ENCODE results near the gene ADAMTS2.

The ADAMTS2 gene

DNA sequence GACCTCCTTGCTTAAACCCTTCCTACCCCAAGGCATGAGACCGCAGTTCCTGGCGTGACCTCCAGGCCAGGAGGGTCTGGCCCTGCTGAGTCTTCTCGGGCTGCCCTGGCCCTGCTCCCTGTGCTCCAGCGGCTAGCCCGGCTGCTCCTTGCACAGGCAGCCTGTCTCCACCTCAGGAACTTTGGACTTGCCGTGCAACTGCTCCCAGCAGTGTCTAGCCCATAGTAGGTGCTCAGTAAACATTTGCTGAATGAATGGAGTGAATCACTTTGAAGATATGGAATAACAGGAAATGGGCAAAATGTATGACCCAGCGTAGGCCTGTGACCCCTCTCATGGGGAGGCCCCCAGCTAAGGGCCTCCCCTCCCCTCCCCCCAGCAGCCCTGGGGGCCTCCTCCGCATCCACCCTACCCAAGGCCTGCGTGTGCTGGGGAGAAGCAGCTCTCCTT lies 158.0 kb downstream of the ADAMTS2 start:
- no peak for DNase-seq

DNA sequence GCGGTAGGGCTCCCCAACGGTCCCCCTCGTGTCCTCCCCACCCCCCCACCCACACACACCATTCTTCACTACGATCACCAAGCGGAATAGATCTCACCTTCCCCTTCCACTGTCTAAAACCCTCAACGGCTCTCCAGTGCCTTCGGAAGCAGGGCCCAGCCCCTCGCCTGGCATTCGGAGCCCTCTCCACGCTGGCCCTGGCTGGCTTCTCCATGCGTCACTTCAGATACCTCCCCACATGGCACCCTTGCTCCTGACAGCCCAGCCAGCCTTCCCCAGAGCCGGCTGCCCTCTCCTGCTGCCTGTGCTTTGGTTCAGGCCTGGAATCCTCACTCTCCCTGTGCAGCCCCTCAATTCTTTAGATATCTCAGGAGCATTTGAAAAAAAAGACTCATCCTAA lies 158.5 kb downstream of the ADAMTS2 start:
- DNase-seq: no peak

DNA sequence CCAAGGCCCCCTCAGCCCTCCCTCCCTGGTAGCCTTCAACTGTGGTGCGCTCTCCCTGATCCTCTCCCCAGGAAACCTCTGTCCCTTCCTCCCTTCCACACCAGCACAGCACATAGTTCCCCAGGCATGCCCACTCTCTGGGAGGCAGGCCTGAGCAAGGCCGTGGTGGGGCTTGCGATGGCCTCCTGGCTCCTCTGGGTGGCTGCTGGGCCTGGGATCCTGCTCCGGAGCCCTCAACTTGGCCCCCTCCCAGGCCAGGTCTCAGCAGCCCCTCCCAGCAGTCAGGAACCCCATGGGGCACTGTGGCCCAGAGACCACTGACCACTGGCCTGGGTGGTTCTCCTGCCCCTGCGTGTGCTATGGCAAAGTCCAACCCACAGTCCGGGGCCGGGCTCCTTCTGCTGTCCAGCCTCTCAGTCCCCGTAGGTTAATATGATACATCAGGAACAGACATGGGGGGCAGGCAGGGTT lies 159.3 kb downstream of the ADAMTS2 start:
- no peak for DNase-seq

DNA sequence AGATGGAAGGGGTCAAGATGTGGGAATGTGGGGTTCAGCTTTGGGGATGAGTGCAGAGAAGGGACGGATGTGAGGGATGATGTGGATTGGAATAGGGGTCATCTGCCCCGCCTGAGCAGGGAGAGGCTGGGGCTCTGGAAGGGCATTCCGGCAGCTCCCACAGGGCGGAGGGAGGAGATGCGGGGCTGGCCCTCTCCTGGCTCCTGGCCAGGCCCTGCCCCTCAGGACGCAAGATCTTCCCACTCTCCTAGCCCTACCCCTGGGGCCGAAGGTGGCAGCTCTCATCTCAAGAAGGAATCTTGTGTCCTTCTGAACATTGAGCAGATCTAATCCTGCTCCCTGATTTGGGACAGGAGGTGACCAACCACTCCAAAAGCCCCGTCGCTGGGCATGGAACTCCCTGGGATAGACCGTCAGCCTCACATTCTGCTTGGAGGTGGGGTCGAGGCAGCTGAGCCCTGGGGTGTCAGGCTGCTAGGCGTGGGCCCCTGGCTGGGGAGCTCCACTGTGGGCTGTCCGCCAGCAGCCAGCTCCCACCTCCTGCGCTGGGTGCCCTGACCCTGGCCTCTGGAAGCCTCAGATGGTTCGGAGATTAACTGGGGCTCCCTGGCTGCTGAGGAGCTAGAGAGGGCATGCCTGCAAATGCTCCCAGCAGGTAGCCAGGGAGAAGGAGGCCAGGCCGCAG lies 159.9 kb downstream of the ADAMTS2 start:
- DNase-seq: no peak

DNA sequence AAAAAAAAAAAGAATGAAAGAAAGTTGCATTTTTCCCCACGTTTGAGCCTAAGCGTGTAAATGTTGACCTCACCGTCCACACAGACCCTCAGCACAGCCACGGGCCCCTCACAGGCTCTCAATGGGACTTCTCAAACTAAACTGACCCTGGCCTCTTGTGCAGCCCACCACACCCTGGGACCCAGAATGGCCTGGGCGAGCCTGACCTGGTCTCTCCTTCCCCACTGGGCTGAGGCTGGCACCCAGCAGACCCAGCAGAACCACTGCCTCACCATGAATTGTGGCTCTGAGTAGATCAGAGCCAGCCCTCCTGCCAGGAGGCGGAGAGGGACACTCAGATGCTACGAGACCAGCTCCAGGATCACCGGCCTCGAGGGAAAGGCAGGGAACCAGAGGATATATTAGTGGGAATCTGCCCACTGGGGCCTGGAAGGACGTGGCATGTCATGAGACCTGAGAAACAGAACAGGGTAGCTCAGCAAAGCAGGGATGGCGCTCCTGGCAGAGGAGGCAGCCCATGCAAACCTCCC lies 160.7 kb downstream of the ADAMTS2 start:
- DNase-seq: no peak

DNA sequence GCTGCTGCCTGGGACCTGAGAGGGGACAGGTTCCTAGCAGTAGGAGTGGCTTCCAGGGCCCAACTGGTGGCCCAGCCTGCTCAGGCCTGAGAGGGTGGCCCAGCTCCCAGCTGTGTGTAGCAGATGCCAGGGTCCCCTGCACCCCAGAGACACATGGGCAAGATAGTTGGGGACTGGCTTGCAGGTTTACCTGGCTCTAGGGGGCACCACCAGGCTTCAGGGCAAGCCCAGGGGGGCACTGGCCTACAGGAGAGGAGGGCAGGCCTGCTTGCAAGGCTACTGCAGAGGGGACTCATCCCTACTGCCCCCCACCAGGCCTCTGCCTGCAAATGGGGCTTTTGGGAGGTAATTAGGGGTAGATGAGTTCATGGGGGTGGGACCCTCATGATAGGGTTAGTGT lies 161.8 kb downstream of the ADAMTS2 start:
- no peak for DNase-seq

DNA sequence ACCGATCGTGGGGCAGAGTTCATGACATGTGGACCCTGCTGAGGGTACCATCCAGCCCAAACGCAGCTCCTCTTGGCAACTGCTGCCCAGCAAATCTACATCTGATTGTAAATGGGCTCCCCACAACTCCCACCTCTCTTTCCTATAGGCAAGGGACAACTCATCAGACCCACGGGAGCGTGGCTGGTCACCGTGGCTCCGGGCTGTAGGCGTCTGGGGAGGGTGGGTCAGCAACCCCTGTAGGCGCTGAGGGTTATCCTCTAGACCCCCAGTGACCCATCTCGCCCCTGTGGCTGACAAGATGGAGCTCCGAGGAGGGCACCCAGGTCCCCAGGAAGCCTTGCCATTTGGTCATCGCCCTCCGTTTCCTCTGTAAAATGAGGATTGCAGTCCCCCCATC lies 162.7 kb downstream of the ADAMTS2 start:
- no peak for DNase-seq

DNA sequence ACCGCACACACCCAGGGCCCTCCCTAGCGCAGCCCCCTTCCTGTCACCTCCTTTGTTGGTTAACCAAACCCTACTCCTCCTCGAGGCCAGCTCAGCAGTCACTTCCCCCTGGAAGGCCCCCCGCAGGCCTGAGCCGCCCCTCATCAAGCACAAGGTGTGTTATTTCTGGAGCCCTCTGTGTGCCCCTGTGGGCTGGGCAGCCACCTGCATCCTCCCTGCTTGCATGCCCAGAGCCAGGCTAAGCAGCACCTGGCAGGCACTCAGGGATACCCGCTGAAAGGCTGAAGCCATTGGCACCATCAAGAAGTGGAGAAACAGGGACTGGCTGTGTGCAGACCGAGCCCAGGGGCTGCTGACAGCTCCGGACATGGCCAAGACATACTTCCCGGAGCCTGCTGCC lies 163.3 kb downstream of the ADAMTS2 start:
- DNase-seq: no peak

DNA sequence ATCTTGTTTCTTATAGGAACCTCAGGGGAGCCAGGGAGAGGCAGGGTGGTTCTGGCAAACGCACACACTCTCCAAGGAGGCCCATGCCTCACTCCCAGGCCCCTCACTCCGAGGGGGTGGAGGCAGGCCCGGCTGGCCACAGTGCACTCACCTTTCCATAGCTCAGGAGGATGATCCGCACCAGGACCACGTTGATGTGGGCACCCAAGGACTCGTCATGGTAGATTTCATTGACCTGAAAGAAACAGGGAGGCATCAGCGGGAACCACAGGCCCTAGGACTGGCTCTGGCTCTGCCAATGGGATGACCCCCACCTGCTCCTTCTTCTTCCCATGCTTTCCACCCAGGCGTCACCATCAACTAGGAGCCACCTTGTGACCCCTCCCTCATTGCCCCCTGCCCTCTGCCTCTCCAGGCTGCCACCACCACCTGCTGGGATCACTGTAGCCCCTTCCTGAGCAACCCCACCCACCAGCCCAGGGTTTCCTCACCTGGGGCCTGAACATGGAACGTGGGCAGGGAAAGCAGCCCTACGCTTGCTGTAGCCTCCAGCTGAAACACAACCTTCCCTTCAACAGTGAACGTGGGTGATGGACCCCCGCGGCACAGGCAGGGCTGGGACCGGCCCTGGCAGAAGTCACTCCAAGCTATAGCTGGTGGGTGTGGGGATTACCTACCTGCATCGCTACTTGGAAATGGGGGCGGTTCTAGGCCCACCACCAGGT lies 164.2 kb downstream of the ADAMTS2 start:
- DNase-seq: no peak

DNA sequence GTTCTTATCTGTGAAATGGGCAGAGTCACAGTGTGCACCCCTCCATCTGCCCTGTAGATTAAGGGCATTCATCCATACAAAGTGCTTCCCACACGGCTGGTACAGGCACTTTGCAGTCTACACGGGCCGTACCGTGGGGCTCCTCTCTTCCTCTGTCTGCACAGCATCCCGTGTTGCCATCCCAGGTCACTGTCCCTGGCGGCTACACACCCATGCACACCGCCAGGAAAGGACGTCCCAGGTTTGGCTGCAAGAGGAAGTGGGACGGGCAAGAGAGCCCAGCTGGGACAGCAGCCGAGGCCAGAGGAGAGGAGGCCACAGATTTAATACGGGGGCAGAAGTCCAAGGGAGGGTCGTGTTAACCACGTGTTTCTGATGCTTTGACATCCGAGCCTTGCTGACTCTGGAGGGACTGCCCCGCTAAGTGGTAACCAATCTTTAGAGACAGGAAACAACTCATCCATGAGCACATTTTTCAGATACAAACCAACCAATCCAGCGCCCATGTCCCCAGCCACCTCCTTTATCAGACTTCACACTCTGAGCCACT lies 165.1 kb downstream of the ADAMTS2 start:
- no peak for DNase-seq

DNA sequence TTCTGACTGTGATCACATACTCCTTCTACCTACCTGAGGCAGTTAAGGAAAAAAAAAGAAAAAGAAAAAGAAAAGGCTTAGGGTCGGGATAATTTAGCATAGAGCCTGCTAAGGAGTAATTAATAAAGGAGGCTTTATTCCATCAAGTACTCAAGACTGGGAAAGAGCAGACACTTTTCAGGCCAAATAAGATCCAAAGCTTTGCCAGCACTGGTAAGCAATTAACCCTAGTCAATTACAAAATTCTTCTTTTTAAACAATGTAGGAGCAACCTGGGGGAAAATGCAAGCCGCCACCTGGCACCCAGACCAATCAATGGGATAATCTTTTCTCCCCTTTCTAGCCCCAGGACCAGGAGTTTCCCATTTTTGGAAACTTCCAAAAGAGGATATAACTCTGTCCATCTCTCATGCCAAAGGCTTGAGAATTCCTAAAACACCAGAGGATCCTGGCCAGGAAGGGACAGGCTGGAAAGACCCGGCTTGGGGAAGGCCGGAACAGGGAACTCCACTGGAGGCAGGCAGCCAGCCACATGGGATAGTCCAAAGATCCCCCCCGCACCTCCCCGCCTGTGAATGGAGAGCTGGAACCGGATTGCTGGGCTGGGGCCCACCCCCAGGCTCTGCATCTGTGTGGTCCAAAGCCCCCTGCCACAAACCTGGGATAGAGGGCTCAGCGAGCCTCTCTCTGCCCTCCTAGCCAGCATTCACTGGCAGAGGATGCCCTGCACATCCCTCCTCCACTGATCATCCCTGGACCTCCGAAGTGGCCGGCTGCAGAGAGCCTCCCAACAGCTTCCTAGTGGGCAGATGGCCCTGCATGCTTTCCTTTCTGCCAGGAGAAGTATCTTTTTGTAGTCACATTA lies 167.3 kb downstream of the ADAMTS2 start:
- no peak for DNase-seq

DNA sequence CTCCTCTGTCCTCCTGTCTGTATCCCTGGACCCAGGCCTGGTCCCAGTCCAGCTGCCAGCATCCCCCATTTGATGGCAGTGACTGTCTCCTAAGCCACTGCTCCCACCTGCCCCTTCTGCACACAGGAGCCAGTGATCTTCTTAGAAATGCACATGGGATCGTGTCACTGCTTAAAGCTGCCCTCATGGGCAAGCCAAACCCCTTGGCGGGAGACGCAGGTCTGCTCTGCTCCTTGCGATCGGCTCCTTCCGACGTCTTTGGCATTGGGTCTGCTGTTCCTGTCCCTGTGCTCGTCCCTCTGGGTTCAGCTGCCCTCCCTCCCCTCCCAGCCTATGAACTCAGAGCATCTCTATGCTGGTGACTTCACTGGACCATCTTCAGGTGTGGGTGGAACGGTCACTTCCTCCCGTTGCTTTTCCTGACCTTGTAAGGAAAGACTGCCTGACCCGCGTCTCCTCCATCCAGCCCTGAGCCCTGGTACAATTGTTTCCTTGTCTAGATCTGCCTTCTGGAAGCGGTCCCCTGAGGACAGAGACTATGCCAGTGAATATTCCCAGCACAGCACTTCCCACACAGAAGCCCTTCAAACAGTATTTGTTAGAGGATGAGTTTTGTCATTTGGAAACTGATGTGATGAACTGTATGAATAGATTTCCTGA lies 168.6 kb downstream of the ADAMTS2 start:
- DNase-seq: no peak

DNA sequence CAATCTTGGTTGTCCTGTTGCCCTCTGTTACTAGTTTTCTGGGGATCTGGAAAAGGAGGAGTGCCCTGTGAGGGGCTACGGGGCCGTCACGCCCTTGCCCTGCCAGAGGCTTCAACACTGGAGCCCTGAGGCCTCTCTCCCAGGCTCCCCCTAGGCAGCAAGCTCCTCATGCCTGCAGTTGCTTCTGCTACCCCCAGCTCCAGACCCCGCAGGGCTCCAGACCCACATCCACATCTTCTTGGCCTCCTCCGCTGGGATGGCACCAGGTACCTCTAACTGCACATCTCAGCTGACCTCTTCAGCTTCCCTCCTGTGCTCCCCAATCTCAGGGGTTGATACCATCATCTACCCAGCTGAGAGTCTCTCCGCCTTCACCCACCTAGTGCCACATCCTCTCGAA lies 169.1 kb downstream of the ADAMTS2 start:
- no peak for DNase-seq

DNA sequence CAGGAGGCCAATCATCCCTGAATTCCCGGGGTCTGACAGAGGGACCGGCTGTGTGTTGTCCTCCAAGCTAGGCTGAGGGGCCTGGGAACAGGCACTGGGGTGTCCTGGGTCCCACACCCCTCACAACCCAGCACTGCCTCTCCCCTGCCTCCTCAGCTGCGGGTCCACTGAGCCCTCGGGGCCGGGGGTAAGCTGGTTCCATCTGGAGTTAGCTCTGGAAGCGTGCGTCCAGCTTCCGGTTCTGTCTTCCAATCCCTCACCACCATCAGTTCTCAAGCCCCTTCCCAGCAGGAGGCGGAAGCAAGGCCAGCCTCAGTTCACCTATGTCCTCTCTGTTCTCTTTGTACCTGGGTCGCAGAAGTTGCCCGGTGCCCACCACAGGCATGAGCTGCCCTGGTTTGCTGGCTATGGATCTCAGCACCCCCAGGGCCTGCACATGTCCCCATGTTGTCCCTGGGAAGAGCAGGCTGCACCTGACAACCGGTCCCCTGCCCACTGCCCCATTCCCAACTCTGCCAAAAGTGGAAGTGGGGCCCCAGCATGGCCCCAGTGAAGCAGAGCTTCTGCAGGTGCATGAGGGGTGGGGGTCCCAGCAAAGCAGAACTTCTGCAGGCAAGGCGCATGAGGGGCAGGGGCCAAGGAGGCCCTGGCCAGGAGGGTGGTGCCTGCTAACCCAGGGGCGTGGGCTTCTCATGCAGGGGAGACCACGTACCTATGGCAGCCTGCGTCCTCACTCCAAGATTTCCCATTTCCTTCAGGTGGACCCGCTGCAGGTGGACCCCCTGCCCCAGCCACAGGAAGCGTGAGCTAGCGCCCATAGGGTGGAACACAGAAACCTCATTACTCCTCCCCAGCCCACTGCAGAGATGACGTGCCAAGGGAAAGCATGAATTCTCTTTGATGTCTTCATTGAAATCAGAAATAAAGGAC lies 173.2 kb downstream of the ADAMTS2 start:
- no peak for DNase-seq

DNA sequence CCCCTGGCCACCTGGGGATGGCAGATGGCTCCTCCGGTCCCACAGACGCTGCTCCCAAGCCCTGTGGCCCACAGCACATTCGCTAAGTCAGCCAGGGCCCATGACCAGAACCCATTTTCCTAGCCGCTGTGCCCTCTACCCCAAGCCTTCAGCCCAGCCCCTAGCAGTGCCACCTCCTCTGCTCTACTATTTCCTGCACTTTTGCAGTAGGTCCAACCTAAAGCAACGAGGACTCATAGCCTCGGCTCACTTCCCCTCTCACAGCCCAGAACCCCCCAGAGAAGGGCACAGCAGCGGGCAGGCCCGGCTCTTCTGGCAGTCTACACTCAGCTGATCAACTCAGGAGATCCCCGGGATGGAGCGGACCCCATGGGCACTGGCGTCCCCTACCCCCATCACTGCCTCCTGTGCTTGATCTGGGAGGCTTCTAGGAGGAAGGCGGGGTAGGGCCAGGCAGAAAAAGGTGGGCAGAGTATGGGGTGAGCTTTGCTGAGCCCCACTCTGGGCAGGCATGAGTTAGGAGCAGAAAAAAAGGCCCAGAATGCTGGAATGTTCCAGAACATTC lies 173.9 kb downstream of the ADAMTS2 start:
- DNase-seq: no peak

DNA sequence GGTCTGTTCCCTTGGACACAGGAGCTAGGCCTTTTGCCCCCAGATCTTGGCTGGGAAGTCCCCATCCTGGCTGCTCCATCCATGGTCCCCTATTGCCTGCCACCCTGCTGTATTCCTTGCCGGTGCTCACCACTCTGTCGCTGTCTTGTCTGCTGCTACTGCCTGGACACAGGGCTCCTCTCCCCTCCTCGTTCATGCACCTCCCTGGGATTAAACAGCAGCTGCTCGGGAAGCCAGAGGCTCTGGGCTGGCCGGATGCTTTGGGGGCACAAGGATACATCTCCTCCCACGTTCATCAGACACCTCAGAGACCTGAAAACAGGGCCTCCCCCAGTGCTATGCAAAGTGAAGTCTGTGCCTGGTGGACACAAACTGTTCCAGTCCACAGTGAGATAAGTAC lies 174.7 kb downstream of the ADAMTS2 start:
- no peak for DNase-seq

DNA sequence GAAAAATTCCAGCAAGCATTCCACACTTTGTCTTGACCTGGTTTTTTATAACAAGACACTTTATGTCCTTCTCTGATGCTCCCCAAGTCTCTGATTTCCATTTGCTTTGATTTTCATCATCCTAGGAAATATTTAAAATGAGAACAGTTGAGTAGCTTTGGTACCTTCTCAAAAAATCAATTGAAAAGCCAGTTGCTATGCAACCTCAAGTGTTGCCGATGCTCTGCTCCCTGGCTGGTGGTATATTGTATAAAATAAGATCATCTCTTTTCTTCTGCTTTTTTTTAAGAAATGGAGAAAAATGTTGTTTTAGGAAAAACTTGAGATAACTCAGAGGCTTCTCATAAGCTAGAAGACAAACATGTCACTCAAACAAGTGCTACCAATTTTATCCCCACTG lies 175.4 kb downstream of the ADAMTS2 start:
- no peak for DNase-seq

DNA sequence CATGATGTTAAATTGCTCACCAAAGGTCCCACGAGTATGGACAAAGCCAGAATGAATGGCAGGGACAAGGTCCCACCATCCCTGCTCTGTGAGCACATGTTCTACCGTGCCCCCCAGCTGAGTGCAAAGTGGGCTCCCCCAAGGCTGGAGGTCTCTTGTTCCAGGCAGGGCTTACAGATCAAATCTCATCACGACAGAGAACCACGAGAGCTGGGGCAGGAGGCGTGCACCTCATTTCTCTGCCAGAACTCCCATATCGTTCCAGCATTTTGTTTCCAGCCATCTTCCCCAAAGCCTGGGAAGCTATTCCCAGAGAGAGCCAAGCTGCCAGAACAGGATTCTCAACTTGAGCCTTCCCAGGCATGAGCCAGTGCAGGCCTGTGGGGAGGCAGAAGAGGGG lies 176.6 kb downstream of the ADAMTS2 start:
- DNase-seq: no peak

DNA sequence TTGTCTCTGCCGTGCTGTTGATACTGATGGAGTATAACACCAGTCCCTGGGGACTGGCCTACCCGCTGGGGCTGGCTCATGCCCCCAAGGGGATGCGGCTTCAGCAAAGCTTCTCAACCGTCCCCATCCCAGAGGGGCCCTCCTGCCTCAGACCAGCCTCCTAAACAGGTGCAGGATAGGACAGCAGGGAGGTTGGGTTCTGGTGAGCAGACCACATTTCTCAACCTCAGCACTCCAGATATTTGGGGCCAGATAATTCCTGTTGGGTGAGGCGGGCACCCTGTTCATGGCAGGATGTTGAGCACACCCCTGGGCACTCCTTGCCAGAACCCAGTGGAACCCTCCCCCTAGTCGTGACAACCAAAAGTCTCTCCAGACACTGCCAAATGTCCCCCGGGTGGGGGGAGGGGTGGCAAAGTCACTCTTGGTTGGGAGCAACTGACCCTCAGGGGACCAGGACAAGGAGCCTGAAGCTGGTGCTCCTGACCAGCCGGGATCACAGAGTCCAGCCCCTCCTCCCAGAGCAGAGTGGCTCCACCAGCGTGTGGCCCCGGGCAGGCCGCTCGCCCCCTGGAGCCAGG lies 177.3 kb downstream of the ADAMTS2 start:
- DNase-seq: no peak
